HepG2 (cell line): ENCODE data around the gene MYORG. TPM values are rescaled to one million over a fixed set of nuclear protein-coding genes. Genes with fewer than 3 reads are reported as not detected.

Experiments
- AHR ChIP-seq: IDR thresholded peaks from 2 replicates; pipeline ENCODE4 v1.6.1; 2018; ENCODE audit warnings: missing genetic modification reagents, missing compliant biosample characterization
- FOXK1 ChIP-seq: sonication (generic); formaldehyde crosslinking; IDR thresholded peaks from 2 replicates; pipeline ENCODE4 v1.4.0; 2020; ENCODE audit warnings: low read depth, missing genetic modification reagents, borderline replicate concordance
- FOXP1 ChIP-seq, 2 experiments: fragments of 450-650 bp in 1 of 2; IDR thresholded peaks; 2 replicates each; pipeline ENCODE4 v1.6.1; 2017 to 2018; ENCODE audit warnings: antibody characterized with exemption in 1 of 2
- KDM2A ChIP-seq: sonication (generic); formaldehyde crosslinking; IDR thresholded peaks from 2 replicates; pipeline ENCODE4 v1.4.0; 2020; ENCODE audit warnings: low read depth, missing genetic modification reagents, borderline replicate concordance
- NFE2 ChIP-seq: sonication (generic); formaldehyde crosslinking; IDR thresholded peaks from 2 replicates; pipeline ENCODE4 v1.4.0; 2020; ENCODE audit warnings: missing genetic modification reagents
- PAXIP1 ChIP-seq: sonication (generic); formaldehyde crosslinking; conservative IDR thresholded peaks from 2 replicates; pipeline ENCODE4 v1.4.0; 2020; ENCODE audit warnings: mild to moderate bottlenecking, missing genetic modification reagents, moderate library complexity
- PHF21A ChIP-seq: sonication (generic); formaldehyde crosslinking; IDR thresholded peaks from 2 replicates; pipeline ENCODE4 v1.5.0; 2020; ENCODE audit warnings: mild to moderate bottlenecking, missing genetic modification reagents
- SIN3B ChIP-seq: fragments of 150-350 bp; IDR thresholded peaks from 2 replicates; pipeline ENCODE4 v1.6.1; 2014; ENCODE audit warnings: low read length
- SKI ChIP-seq: fragments of 450-650 bp; IDR thresholded peaks from one replicate; pipeline ENCODE4 v1.6.1; 2018; ENCODE audit warnings: mild to moderate bottlenecking; ENCODE audit not compliant: partially characterized antibody
- STAT5B ChIP-seq: sonication (generic); formaldehyde crosslinking; IDR thresholded peaks from 2 replicates; pipeline ENCODE4 v1.4.0; 2020; ENCODE audit warnings: missing genetic modification reagents
- ZBTB34 ChIP-seq: sonication (generic); formaldehyde crosslinking; IDR thresholded peaks from 2 replicates; pipeline ENCODE4 v1.8.0; 2022; ENCODE audit warnings: mild to moderate bottlenecking, missing genetic modification reagents
- ZBTB40 ChIP-seq, 2 experiments: fragments of 450-650 bp in 1 of 2; sonication (generic) in 1 of 2; formaldehyde crosslinking in 1 of 2; IDR thresholded peaks; 2 replicates each; pipeline versions ENCODE4 v1.6.1 to v1.8.0; 2016 to 2022; ENCODE audit warnings: antibody characterized with exemption in 1 of 2, mild to moderate bottlenecking in 1 of 2, missing genetic modification reagents in 1 of 2
- ZNF782 ChIP-seq: sonication (generic); formaldehyde crosslinking; IDR thresholded peaks from 2 replicates; pipeline ENCODE4 v1.4.0; 2020; ENCODE audit warnings: missing genetic modification reagents, mild to moderate bottlenecking, borderline replicate concordance
- polyA plus RNA-seq, 8 experiments: library from polyadenylated mRNA; depleted of rRNA in 3 of 8; stranded (reverse) in 7 of 8; unstranded in 1 of 8; fragments of >200 nt; fragmentation: Illumina TruSeq in 4 of 8; extraction: Trizol in 4 of 8; gene quantifications; 2 replicates each; pipeline versions ENCODE4 v1.2.1 to v1.2.3, GENCODE V29; 2011 to 2016; ENCODE audit warnings: low read depth in 4 of 8, missing spikeins in 1 of 8, mixed read lengths in 1 of 8; ENCODE audit not compliant: insufficient read depth in 1 of 8
- total RNA-seq, 5 experiments: library from RNA; depleted of rRNA; stranded (reverse); fragments of >200 nt; fragmentation: Illumina TruSeq; extraction: Trizol; gene quantifications; 2 replicates each; pipeline ENCODE4 v1.2.3, GENCODE V29; 2016; ENCODE audit warnings: low read depth in 1 of 5

Gene MYORG
- total and polyA plus RNA-seq, 2 of the 13 experiments (the other 11 are each of a cell fraction or from before 2014, with no cell fraction given): 11.1 to 22.4 TPM

DNA sequence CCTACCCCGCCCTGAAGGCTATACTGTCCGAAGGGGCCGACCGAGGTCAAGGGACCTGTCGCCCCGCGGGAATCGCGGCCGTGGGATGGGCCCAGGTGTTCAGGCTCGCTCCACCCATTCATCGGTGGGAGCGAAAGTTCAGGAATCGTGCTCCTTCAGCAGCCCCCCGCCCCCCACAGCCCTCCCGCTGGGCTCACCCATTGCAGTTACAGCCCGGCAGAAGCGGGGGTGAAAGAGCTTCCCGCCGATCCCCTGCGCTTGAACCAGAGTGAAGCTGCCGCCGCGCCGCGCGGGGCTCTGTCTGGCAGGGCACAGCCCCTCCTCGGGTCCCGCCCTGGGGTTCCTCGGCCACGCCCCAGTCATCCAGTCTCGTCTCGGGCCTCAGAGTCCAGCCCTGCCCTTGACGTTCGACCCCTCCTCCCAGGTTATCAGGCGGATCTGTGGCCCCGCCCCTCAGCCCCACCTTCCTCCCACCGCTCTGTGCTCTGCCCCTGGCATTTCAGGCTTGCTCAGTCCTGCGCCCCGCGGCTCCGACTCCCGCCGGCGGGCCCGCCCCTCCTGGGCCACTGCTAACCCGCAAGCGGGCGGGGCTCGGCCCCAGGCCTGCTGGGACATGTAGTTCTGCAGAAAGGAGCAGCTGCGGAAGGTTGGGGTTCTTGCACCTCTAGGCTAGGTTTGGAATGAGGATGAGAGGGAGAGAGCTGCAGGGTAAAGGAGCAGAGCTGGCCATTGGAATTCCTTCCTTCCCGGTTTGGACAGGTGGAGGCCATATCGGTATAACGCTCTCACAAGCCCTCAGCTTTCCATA lies at the start of gene MYORG (continued):
- TF ChIP-seq PAXIP1 (CRISPR knock-in tag) (peak; percentile 77), FOXK1 (CRISPR knock-in tag) (no peak), FOXP1 (IDR thresholded peaks at IDR 0.05) (no peak), FOXP1 (CRISPR knock-in tag; IDR thresholded peaks at IDR 0.05) (0 out of 2 replicates have a peak, but pooled peaks have one; percentile 21), KDM2A (CRISPR knock-in tag) (peak; percentile 67; the same call in 1 of the 2 replicates), AHR (no peak), SIN3B (no peak; the same call in 1 of the 2 replicates), SKI (peak; percentile 92), ZBTB40 (IDR thresholded peaks at IDR 0.05) (no peak), ZBTB40 (CRISPR knock-in tag; IDR thresholded peaks at IDR 0.05) (no peak; the same call in 1 of the 2 replicates), PHF21A (CRISPR knock-in tag) (peak; percentile 90), ZNF782 (CRISPR knock-in tag) (peak; percentile 87; the same call in 1 of the 2 replicates), ZBTB34 (no peak), STAT5B (CRISPR knock-in tag) (no peak), NFE2 (CRISPR knock-in tag) (no peak)
